CD14-positive monocyte (primary cell): ENCODE measurements around the gene PSMB2. TPM values are rescaled to one million over a fixed set of nuclear protein-coding genes. Genes with fewer than 3 reads are reported as not detected.

Experiments used
- DNase-seq, 3 donors: peaks; one replicate each; pipeline ENCODE4 v3.0.0-alpha.2; 2011 to 2022
- H2AFZ ChIP-seq: 2 replicates; pipeline ENCODE4 v1.6.0; 2012; ENCODE audit warnings: mild to moderate bottlenecking, low read depth, low read length, inconsistent platforms; ENCODE audit not compliant: insufficient read depth, poor library complexity, severe bottlenecking
- H3K27ac ChIP-seq, 2 donors: 1 replicate in 1 of 2; 2 replicates in 1 of 2; pipeline ENCODE4 v1.5.1; 2012 to 2013; ENCODE audit warnings: low read length in 2 of 2, control low read depth in 1 of 2, inconsistent platforms in 1 of 2, low read depth in 1 of 2, mild to moderate bottlenecking in 1 of 2
- H3K27me3 ChIP-seq, 2 donors: one replicate each; pipeline versions ENCODE4 v1.6.0 to v1.6.1; 2011 to 2013; ENCODE audit warnings: low read length in 2 of 2; ENCODE audit not compliant: control insufficient read depth in 2 of 2, insufficient read depth in 2 of 2
- H3K36me3 ChIP-seq, 2 donors: replicated peaks in 1 of 2; 1 replicate in 1 of 2; 2 replicates in 1 of 2; pipeline versions ENCODE4 v1.5.1 to v1.6.1; 2012 to 2013; ENCODE audit warnings: low read length in 2 of 2, control low read depth in 1 of 2, inconsistent platforms in 1 of 2, mild to moderate bottlenecking in 1 of 2; ENCODE audit not compliant: insufficient read depth in 2 of 2, control insufficient read depth in 1 of 2
- H3K4me1 ChIP-seq, 2 donors: 1 replicate in 1 of 2; 2 replicates in 1 of 2; pipeline versions ENCODE4 v1.5.1 to v1.6.1; 2012 to 2013; ENCODE audit warnings: low read length in 2 of 2, control low read depth in 1 of 2, inconsistent platforms in 1 of 2, mild to moderate bottlenecking in 1 of 2, moderate library complexity in 1 of 2; ENCODE audit not compliant: insufficient read depth in 2 of 2, control insufficient read depth in 1 of 2
- H3K4me2 ChIP-seq: replicated peaks from 2 replicates; pipeline ENCODE3; 2012; ENCODE audit warnings: low read length, moderate library complexity, mild to moderate bottlenecking; ENCODE audit not compliant: poor library complexity, severe bottlenecking; ENCODE audit errors: extremely low read depth
- H3K4me3 ChIP-seq, 3 experiments: fragments of 200-600 bp in 1 of 3; sonication (generic) in 1 of 3; replicated peaks in 1 of 3; 1 replicate in 2 of 3; 2 replicates in 1 of 3; pipeline ENCODE4 v1.5.1; 2011 to 2013; ENCODE audit warnings: low read length in 3 of 3, mild to moderate bottlenecking in 3 of 3, control low read depth in 2 of 3, low read depth in 2 of 3, inconsistent platforms in 1 of 3, moderate library complexity in 1 of 3
- H3K79me2 ChIP-seq: 2 replicates; pipeline ENCODE4 v1.6.0; 2012; ENCODE audit warnings: mild to moderate bottlenecking, control low read depth, inconsistent platforms, low read length, moderate library complexity; ENCODE audit not compliant: insufficient read depth
- H3K9ac ChIP-seq: 2 replicates; pipeline ENCODE4 v1.6.0; 2017; ENCODE audit warnings: low read length, mild to moderate bottlenecking; ENCODE audit not compliant: insufficient read depth, poor library complexity, severe bottlenecking
- H3K9me3 ChIP-seq, 2 donors: replicated peaks in 1 of 2; 1 replicate in 1 of 2; 2 replicates in 1 of 2; pipeline versions ENCODE4 v1.5.1 to v1.6.1; 2012 to 2013; ENCODE audit warnings: low read length in 2 of 2, control low read depth in 1 of 2; ENCODE audit not compliant: control insufficient read depth in 1 of 2, insufficient read depth in 1 of 2
- H4K20me1 ChIP-seq: 2 replicates; pipeline ENCODE4 v1.6.0; 2012; ENCODE audit warnings: mild to moderate bottlenecking, low read length, control low read depth, moderate library complexity; ENCODE audit not compliant: insufficient read depth
- H3K27ac Mint-ChIP-seq, 7 donors: one replicate each; pipeline ENCODE4 v1.8.0; 2020; ENCODE audit warnings: mild to moderate bottlenecking in 7 of 7, mixed read lengths in 7 of 7, moderate library complexity in 6 of 7, inconsistent platforms in 2 of 7
- H3K27me3 Mint-ChIP-seq, 3 donors: one replicate each; pipeline ENCODE4 v1.8.0; 2021 to 2022; ENCODE audit warnings: low read depth in 3 of 3, mild to moderate bottlenecking in 3 of 3, mixed read lengths in 3 of 3, moderate library complexity in 3 of 3, inconsistent platforms in 1 of 3
- H3K36me3 Mint-ChIP-seq, 2 donors: one replicate each; pipeline ENCODE4 v1.8.0; 2020; ENCODE audit warnings: mixed read lengths in 2 of 2, inconsistent platforms in 1 of 2, mild to moderate bottlenecking in 1 of 2
- H3K4me1 Mint-ChIP-seq: one replicate; pipeline ENCODE4 v1.8.0; 2020; ENCODE audit warnings: mild to moderate bottlenecking, mixed read lengths
- H3K4me3 Mint-ChIP-seq, 2 donors: one replicate each; pipeline ENCODE4 v1.8.0; 2020; ENCODE audit warnings: mild to moderate bottlenecking in 2 of 2, mixed read lengths in 2 of 2, moderate library complexity in 1 of 2
- H3K9me3 Mint-ChIP-seq, 7 donors: one replicate each; pipeline ENCODE4 v1.8.0; 2020 to 2022; ENCODE audit warnings: mixed read lengths in 7 of 7, mild to moderate bottlenecking in 6 of 7, moderate library complexity in 6 of 7, inconsistent platforms in 2 of 7
- WGBS: methylation state at CpG from one replicate; pipeline ENCODE4 v1.1.5; 2013; ENCODE audit warnings: missing lambda C conversion rate; ENCODE audit not compliant: insufficient coverage; 5-methylcytosine and 5-hydroxymethylcytosine counted together
- intact Hi-C, 2 donors: fragments of 100-400 bp; cut with micrococcal nuclease; formaldehyde crosslinking; loops; one replicate each; pipeline versions ENCODE4 v1.15.0 to v1.15.1; 2023
- polyA plus RNA-seq, 3 donors: library from polyadenylated mRNA; depleted of rRNA in 1 of 3; unstranded in 2 of 3; stranded (reverse) in 1 of 3; fragments of 300-500 nt in 2 of 3; fragments of >200 nt in 1 of 3; fragmentation: Illumina TruSeq in 2 of 3; gene quantifications; 1 replicate in 2 of 3; 2 replicates in 1 of 3; pipeline ENCODE4 v1.2.3, GENCODE V29; 2012 to 2021
- TF ChIP-seq, protein P1 (sequence below): fragments of 200-600 bp; IDR thresholded peaks from one replicate; pipeline ENCODE4 v1.8.0; 2022; ENCODE audit warnings: antibody characterized with exemption, mild to moderate bottlenecking

PSMB2 gene
- polyA plus RNA-seq, 3 donors: 27.9 to 84.1 (median 78.6) TPM

DNA sequence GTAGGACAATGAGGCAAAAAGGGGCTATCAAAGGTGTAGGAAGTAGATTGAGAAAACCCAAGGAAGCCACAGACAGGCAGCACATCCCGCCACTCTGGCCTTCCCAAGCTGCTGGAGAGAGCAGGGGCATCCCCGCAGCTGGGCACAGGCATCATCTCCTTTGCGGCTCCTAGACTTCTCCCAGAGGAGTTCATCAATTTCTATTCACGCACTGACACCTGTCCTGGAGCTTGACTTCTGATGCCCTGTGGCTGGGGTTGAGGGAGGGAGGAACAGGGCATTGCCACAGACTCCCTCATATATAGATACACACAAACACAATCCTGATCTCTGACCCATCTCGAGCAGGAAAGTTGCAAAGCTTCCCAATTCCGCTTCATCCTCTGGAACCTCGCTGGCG, 70.1 kb downstream of the PSMB2 start:
- Histone ChIP-seq H4K20me1 (no peaks in the 10 kb centered on the region), H3K4me3 (no peak overlapping the region), H3K9ac (no peak overlapping the region), H3K27ac (no peak overlapping the region), H3K79me2 (no peaks in the 10 kb centered on the region), H3K27me3 (peaks cover 6 to 25% of the 10 kb centered on the region in 2 donors), H2AFZ (no peak overlapping the region), H3K4me2 (no peak overlapping the region), H3K36me3 (peaks cover 0 to 12% of the 10 kb centered on the region in 2 donors), H3K4me1 (peaks cover 24 to 27% of the 10 kb centered on the region in 2 donors), H3K9me3 (no peaks in the 10 kb centered on the region)
- intact Hi-C loops: loop anchor here (5.0 to 10.0 kb wide), 2 partner anchors 74 to 141 kb away; partner anchors contain the start of gene PSMB2 (in 1 of the 2)
- Mint-ChIP-seq H3K27me3 (peaks cover 21 to 33% (median 27%) of the 10 kb centered on the region in 3 donors), H3K9me3 (peaks cover 0 to 5% (median 0%) of the 10 kb centered on the region in 7 donors), H3K27ac (no peak overlapping the region), H3K36me3 (peaks cover 23 to 43% of the 10 kb centered on the region in 2 donors), H3K4me1 (peaks cover 29% of the 10 kb centered on the region), H3K4me3 (no peak overlapping the region)
- WGBS: 93% methylated on average over 6 of the region's 8 CpGs
- DNase-seq: no peak
- TF ChIP-seq, protein P1, sequence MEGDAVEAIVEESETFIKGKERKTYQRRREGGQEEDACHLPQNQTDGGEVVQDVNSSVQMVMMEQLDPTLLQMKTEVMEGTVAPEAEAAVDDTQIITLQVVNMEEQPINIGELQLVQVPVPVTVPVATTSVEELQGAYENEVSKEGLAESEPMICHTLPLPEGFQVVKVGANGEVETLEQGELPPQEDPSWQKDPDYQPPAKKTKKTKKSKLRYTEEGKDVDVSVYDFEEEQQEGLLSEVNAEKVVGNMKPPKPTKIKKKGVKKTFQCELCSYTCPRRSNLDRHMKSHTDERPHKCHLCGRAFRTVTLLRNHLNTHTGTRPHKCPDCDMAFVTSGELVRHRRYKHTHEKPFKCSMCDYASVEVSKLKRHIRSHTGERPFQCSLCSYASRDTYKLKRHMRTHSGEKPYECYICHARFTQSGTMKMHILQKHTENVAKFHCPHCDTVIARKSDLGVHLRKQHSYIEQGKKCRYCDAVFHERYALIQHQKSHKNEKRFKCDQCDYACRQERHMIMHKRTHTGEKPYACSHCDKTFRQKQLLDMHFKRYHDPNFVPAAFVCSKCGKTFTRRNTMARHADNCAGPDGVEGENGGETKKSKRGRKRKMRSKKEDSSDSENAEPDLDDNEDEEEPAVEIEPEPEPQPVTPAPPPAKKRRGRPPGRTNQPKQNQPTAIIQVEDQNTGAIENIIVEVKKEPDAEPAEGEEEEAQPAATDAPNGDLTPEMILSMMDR: no peak

DNA sequence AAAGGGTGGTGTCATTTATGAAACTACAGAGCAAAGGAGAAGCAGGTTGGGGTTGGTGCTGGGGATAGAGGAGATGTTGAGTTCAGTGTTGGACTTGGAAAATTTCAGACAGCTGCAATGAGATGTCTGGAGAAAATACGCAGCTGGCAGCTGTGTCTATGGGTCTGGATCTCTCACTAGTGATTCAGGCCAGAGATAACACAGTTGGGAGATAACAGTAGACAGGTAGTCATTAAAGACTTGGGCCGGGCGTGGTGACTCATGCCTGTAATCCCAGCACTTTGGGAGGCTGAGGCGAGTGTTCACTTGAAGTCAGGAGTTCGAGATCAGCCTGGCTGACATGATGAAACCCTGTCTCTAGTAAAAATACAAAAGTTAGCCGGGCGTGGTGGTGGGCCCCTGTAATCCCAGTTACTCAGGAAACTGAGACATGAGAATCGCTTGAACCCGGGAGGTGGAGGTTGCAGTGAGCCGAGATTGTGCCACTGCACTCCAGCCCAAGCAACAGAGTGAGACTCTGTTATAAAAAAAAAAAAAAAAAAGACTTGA, 70.7 kb downstream of the PSMB2 start:
- intact Hi-C loops: loop anchor here (5.0 to 10.0 kb wide), 2 partner anchors 74 to 142 kb away; partner anchors contain the start of gene PSMB2 (in 1 of the 2)
- no peak for DNase-seq
- Histone ChIP-seq H3K4me3 (no peak overlapping the region), H3K9me3 (no peaks in the 10 kb centered on the region), H2AFZ (no peak overlapping the region), H3K79me2 (no peaks in the 10 kb centered on the region), H3K36me3 (peaks cover 3 to 18% of the 10 kb centered on the region in 2 donors), H3K27ac (no peak overlapping the region), H3K4me2 (no peak overlapping the region), H3K27me3 (peaks cover 6 to 23% of the 10 kb centered on the region in 2 donors), H3K9ac (no peak overlapping the region), H3K4me1 (peaks cover 18 to 21% of the 10 kb centered on the region in 2 donors), H4K20me1 (no peaks in the 10 kb centered on the region)
- WGBS: 93% methylated on average over 10 of the region's 10 CpGs
- TF ChIP-seq, protein P1: no peak
- peaks cover 0 to 5% (median 0%) of the 10 kb centered on the region in 7 donors for H3K9me3 Mint-ChIP-seq
- H3K4me3 Mint-ChIP-seq: no peak overlapping the region
- peaks cover 18 to 29% (median 23%) of the 10 kb centered on the region in 3 donors for H3K27me3 Mint-ChIP-seq
- no peak overlapping the region for H3K27ac Mint-ChIP-seq
- peaks cover 23% of the 10 kb centered on the region for H3K4me1 Mint-ChIP-seq
- peaks cover 27 to 41% of the 10 kb centered on the region in 2 donors for H3K36me3 Mint-ChIP-seq
